ENCODE results near the gene MTRF1L.
"Not testable (repeated sequence)": the region's sequence is repeated elsewhere in the genome, so short reads cannot be mapped to it uniquely, and the experiment has no call there.

MTRF1L gene

DNA sequence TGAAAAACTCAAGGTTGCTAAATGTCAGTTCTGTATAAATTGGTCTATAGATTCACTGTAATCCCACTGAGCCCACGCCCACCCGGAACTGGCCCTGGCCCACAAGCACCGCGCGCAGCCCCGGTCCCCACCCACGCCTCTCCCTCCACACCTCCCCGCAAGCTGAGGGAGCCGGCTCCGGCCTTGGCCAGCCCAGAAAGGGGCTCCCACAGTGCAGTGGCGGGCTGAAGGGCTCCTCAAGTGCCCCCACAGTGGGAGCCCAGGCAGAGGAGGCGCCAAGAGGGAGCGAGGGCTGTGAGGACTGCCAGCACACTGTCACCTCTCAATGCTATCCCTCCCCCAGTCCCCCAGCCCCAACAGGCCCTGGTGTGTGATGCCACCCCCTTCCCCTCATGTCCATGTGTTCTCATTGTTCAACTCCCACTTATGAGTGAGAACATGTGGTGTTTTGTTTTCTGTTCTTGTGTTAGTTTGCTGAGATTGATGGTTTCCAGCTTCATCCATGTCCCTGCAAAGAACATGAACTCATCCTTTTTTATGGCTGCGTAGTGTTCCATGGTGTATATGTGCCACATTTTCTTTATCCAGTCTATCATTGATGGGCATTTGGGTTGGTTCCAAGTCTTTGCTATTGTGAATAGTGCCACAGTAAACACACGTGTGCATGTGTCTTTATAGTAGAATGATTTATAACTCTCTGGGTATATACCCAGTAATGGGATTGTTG, 36.2 kb downstream of the MTRF1L start:
- DNase-seq = not testable (repeated sequence)

DNA sequence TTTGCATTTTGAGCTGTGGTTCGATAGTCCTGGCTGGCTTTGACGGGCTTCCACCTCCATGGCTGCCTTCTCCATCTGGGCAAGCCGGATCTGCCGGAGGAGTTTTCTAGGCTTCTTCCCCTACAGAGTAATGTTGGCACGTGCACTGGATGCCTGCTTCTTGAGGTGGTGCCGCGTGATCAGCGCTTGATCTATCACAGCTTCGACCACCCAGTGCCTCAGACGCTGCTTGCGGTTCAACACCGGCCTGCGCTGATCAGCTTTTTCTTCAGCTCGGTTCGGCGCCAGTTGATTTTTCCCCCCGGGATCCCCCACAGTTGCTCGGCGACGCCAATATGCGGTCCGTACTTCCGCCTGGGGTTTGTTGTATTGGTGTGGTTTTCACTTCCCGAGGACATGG, 43.2 kb downstream of the MTRF1L start:
- no peak for DNase-seq

DNA sequence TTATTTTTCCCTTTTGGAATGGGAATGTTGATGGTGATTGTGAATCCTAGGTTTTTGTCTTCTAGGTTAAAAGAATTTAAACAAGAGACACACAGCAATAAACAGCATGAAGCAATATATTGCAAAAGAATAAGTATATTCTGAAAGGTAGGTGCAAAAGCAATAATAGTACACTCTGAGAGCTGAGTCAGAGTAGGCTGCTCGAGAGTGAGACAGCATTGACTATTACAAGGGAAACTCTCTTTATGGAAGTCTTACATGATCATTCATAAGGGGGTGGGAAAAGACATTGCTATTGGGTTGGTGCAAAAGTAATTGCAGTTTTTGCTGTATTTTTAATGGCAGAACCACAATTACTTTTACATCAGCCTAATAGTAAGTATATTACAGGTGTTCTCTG, 44.7 kb downstream of the MTRF1L start:
- no peak for DNase-seq

- peak; percentile 6 for DNase-seq
These were observed 48.1 kb downstream of the MTRF1L start for GRCh38 chr6:152954443-152954842.

DNA sequence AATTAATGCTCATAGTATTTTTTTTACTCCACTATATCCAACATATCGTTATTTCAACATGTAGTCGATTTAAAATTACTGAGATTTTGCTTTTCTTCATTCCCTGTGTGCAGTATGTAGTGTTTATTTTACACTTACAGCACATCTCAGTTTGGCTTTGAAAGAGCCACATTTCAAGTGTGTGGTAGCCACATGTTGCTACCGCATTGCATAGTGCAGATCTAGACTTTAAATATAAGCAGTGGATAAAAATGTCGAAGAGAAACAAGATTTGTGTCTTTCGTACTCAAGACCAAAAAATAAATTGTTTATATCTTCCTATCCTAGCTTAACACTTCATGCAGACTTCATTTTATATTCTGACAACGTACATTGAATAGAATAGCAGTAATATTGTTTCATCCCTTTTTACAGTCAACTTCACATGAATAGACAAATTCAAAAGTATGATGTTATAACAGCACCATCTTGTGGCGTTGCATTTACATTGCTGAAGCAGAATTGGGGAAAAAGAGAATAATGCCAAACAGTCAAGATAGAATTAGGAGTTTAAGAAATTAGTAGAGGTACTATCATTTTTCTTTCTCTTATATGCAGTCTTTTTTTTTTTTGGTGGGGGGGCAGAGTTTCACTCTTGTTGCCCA, 49.5 kb downstream of the MTRF1L start:
- DNase-seq = peak; percentile 61

DNA sequence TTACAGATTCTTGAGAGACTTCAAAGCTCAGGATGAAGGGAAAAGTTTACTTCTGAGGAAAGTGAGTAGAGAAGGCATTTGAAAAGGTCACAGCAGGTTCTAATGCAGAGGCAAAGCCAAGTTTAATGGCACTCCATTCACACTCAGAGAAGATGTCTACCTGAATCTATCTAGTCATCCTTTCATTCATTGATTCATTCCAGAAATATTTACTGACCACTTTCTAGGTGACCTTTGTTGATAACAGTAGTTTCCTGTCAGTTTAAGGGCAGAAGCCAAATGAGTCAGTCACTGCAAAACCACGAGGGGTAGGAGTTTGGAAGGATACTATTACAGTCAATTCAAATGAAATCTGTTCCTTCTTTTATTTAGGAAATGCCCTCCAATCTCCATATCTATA, 50.5 kb downstream of the MTRF1L start:
- DNase-seq = no peak

GRCh38 chr6:152950240-152950639, 52.3 kb downstream of the MTRF1L start:
- DNase-seq = no peak

DNA sequence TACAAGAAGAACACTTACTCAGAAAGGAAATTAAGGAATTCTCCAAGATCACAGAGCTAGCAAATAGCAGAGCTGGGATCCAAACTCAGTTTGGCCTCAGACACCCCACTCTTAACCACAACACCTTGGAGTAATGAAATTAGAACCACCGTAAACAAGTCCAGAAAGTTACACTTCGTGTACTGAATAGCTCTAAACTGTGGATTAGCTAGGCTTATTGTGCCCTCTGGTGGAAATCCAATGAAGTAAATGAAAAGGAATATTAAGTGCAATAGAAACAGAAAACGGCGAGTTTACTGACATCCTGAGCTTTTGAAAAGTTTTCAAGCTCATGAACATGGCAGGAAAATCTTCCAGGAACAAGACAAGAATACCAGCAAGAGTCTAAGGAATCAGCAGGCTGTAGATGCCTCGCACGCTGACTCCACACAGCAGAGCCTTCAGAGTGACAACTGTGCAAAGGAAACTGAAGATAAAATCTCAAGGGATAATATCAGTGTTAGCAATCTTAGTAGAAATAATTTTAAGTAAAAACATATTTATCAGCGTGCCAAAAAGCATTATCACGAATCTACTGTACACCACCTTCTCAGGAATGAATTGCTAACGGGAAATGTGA, 54.2 kb downstream of the MTRF1L start:
- DNase-seq = peak; percentile 63

GRCh38 chr6:152946995-152947394, 55.5 kb downstream of the MTRF1L start:
- DNase-seq = no peak

DNA sequence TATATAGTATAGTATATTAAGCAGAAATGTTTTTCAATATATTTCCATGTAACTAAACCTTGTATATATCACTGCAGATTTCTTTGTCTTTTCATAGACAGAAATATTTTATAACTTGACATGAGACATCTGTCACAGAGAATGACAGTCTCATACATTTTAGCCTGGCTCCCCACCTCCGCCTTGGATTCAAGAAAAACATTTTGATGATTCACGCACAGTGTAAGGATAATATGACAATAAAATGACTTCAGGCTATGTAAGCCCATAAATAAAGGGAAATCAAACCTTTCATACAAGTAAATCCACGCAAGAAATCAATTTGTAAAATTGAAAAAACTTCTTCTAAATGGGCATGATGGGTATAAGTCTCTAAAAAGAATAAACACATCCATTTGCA, 56.0 kb downstream of the MTRF1L start:
- no peak for DNase-seq

DNA sequence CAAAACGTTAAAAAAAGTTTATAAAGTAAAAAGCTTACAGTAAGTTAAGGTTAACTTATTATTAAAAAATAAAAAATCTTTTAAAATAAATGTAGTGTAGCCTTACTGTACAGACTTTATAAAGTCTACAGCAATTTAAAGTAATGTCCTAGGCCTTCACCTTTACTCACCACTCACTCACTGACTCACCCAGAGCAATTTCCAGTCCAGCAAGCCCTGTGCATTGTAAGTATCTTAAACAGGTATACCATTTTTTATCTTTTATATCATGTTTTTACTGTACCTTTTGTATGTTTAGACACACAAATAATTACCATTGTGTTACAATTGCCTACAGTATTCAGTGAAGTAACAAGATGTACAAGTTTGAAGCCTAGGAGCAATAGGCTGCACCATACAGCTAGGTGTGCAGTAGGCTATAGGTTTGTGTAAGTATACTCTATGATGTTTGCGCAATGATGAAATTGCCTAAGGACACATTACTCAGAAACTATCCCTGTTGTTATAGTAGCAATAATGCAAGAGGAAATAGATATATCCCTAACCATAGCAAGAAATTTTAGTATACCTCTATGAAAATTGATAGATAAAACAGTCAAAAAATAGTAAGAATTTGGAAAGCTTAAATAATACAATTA, 59.1 kb downstream of the MTRF1L start:
- peak; percentile 38 for DNase-seq

DNA sequence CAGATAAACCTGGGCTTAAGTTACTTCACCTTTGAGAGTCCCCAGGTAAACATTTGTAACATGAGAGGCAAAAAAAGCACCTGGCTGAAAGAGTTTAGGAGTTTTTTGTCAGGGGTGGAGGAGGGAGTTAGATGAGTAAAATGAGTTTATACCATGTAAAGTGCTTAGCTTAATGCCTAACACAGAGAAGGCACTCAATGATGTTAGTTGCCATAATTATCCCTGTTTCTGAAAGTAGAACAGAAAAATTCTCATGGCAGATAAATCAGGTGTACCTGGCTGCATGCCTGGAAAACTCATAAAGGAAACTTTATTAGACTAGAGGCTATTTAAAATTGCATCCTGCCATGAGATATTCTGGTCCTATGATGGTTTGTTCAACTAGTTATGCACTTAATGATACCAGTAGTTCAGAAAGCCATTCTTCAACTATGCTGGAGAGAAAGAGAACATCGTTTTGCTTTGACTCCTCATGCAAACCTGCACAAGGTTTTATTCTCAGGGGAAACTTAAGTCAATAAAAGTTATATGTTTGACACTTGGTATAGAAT, 60.1 kb downstream of the MTRF1L start:
- DNase-seq = no peak

- no peak for DNase-seq
These were observed 60.8 kb downstream of the MTRF1L start for GRCh38 chr6:152941746-152942145.

Data from DMS53 (cell line).